SKM-1 (cell line): ENCODE measurements around the gene PTPRG.

Source experiments
- DNase-seq: peaks from one replicate; lab custom pipeline; 2025; ENCODE audit not compliant: unreplicated experiment; lab: John Stamatoyannopoulos, UW

Gene PTPRG

DNA sequence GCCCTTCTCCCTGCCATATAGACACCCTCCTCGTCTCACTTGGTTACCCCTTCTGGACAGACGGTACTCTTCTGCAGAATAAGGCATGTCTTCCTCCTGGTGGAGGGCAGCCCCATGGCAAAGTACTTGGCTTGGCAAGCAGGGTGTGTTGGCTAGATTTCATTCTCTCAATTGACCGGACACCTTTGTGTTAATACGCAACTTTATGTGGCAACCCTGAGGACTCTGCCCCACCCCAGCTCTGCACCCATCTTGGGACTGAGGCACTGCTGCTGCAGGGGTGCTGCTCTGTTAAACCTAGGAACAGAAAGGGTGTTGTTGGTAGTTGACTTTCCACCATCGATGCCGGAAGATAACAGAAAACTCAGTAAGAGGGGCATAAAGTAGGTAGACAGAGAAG, 55.2 kb downstream of the PTPRG start:
- DNase-seq = no peak

DNA sequence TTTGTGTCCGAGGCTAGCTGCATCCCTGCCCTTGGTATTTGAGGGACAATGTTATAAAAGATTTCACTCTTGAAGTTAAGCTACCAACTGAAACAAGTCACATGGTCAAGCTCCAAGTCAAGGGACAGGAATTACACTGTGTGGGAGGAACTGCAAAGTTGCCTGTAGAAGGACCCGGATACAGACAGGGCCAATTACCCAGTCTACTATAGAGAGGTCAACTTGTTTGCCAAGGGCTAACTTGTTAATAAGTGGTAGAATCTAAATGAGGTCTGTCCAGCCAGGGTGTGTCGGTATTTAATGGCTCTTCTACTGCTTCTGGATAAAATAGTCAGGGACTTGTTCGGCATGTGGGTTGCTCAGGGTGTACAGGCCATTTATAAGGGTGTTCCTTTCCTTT, 55.7 kb downstream of the PTPRG start:
- DNase-seq = no peak

DNA sequence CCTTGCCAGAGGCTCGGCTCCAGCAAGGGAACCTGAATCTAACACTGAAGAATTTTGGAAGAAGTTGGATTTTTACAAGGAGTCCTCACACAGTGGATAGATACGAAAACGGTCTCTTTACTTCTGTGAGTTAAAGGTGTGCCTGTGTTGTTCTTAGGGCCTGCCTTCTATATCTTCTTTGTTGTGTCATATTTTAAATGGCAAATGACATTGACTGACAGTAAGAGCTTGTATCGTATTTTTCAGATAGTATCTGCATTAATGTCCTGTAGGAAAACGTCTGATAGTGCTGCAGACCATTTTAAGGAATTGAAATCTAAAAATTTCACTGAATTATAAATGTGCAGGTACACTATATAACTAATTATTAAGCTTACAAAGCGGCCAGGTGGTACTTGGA, 56.3 kb downstream of the PTPRG start:
- no peak for DNase-seq

DNA sequence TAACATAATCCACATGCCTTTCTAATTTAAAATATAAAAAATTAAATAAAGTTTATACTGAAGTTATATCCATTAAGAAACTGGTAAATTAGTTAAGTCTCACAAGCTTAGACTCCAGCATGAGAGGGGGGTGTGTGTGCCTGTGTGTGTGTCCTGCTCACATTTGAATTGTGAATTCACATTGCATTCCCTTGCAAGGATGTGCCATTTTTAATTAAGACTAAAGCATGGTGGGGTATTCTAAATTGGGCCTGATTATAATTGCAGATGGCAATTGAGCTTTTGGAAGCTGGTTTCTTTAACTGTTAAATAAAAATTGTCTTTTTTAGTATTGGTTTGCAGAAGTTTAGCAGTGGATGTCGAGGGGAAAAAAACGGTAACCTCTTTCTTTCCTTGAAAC, 56.9 kb downstream of the PTPRG start:
- DNase-seq = no peak

DNA sequence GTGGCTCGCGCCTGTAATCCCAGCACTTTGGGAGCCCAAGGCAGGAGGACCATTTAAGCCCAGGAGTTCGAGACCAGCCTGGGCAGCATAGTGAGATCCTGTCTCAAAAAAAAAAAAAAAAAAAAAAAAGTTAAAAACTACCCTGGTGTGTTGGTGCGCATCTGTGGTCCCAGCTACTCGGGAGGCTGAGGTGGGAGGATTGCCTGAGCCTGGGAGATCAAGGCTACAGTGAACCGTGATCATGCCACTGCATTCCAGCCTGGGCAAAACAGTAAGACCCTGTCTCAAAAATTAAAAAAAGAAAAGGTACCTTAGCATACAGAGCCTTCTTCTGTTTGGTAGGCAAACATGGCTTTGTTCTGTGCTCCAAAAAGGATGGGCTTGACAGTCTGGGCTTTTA, 57.5 kb downstream of the PTPRG start:
- no peak for DNase-seq

DNA sequence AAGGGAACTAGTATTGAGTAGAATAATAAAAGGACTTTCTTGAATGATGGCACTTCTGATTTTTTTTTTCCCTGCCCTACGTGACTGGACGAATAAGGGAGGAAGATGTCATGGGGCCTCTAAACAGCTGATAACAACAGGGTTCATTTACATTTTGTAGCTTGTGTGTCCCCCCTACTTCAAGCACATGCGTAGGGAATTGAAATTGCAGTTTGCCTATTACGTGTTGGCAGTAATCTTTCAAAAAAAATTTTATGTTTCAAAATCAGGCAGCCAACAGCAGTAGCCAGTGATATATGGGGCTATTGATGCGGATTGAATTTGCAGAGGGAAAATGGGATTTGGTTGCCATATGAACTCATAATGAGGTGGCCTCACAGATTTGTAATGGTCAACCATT, 58.7 kb downstream of the PTPRG start:
- DNase-seq = no peak

DNA sequence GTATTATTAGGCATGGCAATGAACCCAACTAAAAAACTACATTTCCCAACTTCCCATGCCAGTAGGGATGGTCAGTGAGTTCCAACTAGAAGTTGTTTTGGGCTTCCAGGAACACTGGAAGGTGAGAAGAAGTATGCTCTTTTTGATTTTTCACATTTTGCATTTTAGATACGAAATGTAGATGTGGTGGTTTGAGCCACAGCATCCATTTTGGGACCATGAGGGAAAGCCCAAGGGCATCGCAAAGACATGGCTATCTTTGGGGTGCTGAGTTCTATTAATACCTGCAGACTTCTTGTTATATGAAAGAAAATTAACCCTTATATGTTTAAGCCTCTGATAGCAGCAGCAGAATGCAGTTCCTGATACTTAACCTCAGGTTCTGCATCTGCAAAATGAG, 62.9 kb downstream of the PTPRG start:
- DNase-seq = no peak

DNA sequence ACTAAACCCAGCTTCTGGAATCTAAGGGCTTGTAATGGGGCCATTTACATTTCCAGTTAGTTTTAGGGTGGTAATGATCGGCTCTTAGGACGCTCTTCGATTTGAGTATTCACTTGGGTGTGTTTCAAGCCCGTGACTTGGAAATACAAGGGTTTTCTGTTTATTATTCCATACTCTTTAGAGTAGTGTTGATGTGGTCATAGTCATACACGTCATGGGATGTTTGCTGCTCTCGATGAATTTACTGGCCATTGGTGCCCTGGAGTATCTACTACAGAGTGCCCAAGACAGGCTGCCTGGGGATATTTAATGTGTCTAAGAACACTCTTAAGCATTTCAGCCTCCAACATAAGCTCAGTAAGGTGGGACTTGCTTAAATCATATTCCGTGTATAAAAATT, 64.1 kb downstream of the PTPRG start:
- DNase-seq = no peak

DNA sequence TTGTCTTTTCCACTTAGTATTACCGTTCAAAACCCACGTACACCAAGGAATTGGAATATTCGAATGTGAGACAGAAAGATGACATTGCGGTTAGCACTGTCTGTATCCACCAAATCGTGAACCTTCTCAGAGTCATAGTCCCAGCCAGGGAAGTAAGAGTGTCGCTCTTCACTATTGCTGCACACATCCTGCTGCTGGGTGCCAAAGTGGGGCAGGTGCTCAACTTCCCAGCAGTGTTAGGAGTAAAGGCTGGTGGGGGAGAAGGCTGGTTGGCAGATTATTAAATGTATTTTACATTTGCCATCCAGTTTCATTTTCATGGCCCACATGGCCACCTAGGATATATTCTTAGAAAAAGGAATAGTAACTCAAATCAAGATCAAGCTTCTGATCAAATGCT, 65.1 kb downstream of the PTPRG start:
- DNase-seq = no peak

DNA sequence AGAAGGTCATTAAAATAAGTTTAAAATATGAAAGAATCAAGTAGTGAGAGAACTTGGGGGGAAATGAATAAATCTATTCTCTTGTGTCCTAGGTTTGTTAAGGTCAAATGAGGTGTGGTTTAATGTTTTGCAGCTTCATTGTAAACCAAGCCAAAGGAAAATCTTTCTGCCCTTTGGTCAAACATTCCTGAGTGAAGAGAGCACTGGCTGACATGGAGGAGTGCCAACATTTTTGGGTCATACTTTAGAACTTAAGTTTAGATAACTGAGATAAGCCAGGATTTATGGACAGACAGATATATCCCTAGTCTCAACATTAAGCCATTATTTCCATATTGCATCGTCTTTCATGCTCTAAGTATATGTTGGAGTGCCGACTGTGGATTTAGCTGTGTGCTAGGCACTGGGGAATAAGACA, 66.4 kb downstream of the PTPRG start:
- DNase-seq = no peak

DNA sequence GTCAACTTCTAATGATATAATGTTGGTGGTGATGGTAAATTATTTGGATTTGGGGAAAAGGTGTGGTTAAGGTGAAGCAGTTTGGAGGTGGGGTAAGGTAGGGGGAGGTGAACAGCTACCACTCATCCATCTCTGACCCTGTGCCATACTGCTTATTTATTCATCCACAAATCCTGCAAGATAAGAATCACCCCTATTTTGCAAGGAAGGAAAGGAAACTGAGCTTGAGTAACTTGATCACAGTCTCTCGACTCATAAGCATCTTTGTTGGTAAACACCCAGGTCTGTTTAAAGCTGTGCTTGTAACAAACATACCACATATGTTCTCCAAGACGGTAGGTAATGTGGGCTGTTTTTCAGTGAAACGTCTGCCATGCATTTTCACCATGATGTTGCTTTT, 67.3 kb downstream of the PTPRG start:
- DNase-seq = no peak

DNA sequence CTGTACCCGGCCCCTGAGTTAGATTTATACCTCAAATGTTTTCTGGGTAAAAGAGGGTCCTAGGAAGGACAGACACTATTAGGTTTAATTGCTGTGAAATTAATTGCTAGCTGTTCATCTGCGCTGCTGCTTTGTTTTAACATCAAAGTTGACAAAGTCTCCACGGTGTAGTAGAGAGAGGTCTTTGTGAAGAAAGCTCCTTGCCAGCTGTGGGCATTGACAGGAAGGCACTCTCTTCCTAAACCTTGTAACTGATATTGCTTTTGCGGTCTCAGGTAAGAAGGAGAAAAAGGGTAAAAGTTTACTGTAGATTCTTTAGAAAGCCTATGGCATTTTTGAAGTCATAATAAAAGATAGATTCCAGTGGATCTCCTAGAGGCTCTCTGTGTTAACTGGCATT, 68.1 kb downstream of the PTPRG start:
- DNase-seq = no peak

DNA sequence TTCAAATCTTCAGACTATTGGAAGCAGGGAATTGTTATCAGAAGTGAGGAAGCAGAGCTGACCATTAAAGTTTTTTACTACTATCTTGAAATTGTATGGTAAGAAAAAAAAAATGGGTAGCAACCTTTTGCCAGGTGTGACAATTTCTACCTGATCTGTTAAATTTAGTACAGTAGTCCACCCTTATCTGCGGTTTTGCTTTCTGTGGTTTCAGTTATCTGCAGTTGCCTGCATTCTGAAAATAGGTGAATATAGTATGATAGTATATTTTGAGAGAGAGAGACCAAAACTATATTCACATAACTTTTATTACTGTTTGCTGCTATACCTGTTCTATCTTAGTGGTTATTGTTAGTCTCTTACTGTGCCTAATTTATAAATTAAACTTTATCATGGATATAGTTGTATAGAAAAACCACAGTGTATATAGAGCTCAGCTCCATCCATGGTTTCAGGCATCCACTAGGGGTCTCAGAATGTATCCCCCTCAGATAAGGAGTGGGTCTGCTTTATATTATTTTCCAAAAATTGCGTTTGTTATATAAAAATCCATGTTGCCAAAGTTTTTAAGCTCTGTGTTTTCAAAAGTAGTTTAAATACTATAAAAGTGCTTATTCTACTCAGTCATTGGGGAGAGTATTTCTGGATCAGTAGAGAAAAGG, 69.9 kb downstream of the PTPRG start:
- DNase-seq = no peak

DNA sequence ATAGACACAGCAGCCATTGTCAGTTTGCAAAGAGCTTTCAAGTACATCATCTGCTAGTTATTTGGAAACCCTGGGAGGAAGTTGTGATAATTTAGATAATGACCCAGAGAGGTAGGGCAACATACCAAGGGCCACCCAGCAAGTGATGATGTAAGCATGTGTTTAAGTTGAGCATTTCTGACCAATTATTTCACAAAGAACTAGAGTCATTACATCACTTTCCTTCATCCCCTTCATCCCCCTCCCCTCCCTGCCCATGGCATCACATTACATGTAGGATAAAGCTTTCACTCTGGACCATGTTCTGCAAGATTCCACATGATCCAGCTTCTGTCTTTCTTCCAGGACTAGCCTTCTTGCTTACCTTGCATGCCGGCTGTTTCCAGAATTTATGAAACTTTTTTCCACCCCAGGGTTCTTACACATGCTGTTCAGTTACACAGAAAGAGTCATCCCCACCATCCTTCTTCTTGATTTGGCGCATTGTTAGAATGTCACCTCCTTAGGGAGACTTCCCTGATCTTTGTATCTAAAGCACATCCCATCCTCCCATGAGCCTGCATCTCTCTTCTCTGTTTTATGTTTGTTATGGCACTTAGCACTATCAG, 71.3 kb downstream of the PTPRG start:
- no peak for DNase-seq

DNA sequence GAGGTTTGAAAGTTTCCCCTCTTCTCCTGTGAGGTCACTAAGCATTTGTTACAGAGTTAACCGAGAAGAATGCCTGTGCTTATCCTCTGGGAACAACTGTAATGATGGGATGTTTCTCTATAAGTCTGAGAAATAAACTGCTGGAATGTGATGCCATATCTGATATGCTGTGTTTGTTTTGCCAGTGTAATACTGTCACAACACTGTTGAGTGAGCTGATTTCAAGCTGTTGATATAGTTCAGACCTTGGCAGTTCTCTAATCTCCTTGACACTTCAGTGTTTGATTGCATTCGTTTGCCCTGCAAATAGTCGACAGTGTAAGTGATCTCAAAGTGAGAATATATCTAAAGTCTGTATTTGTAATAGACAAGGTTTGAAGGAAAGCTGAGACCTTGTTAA, 73.3 kb downstream of the PTPRG start:
- DNase-seq = no peak

DNA sequence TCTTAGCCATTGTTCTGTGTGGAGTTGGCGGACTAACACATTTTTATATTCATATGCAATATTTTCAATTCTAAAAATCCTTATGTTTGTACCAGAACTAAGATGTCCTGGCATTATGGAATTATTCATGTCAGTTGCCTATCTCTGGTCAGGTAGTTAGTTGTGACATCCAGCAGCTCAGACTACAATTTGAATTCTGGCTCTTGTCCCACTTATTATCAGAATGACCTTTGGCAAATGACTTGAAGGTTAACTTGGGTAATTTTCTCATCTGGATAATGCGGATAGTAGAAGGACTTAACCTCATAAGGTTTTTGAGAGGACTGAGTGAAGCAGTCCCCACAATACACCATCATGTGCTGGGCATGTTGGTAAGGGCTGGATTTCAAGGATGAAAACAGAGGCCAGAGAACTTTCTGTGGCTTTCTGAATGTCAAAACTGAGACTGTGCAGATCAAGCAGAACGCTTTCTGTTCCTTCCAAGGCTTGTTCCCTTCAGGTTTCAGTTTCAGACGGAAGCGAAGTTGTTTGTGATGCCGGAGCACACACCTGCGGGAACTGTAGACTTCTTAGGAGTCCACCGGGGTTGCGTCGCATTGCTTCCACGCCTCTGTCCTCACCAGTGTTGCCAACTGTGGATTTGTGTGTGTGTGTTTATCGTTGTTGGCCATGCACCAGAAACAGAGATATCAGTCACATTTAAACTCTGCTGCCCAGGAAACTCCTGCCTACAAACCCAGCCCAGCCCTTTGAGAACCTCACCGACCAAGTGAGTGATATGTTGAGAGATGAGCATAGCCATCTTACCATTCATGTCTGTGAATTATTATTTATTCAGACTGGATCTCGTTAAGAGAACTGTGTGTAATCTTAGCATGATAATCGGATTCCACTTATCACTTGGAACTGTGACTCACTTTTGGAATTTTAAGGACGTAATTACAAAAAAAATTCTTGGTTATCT, 76.0 kb downstream of the PTPRG start:
- no peak for DNase-seq

DNA sequence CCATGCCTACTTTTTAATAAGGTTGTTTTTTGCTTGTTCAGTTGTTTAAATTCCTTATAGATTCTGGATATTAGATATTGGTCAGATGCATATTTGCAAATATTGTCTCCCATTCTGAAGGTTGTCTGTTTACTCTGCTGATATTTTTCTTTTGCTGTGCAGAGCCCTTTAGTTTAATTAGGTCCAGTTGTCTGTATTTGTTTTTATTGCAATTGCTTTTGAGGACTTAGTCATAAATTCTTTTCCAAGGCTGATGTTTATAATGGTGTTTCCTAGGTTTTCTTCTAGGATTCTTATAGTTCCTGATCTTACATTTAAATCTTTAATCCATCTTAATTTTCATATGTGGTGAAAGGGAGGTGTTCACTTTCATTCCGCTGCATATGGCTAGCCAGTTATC, 77.4 kb downstream of the PTPRG start:
- no peak for DNase-seq

DNA sequence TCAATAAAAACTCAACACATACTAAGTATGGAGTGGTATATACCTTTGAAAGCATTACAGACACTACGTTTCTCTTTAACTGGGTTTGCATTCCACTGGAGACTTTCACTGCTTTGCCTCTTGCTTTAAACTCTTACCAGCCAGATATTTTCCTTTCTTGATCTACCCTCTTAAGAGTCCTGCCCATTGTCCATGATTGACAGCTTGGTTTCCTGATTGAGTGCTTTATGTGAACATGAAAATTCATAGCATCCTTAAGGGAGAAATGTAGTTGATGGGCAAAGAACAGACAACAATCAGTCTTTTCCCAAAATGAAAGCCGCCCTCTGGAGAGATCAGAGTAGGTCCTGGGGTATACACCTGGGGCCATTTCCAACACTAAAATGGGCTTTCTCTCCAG, 78.6 kb downstream of the PTPRG start:
- DNase-seq = no peak

DNA sequence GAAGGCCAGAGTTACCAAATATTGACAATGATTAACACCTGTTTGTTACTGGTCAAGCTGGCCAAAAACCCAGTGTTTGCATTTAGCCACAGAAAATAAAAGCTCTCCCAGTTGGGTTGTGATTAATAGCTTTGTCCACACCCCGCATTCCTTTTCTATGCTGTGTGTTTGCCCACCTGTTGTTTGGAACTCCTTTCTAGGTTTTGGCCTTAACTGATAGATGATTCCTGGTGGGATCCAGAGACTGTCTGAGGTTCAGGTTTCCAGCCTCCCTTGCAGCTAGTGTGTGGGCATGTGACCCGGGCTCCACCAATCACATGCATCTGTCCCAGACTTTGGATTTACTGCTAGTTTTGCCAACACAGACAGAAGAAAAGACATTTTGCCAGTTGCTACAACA, 83.8 kb downstream of the PTPRG start:
- DNase-seq = no peak

DNA sequence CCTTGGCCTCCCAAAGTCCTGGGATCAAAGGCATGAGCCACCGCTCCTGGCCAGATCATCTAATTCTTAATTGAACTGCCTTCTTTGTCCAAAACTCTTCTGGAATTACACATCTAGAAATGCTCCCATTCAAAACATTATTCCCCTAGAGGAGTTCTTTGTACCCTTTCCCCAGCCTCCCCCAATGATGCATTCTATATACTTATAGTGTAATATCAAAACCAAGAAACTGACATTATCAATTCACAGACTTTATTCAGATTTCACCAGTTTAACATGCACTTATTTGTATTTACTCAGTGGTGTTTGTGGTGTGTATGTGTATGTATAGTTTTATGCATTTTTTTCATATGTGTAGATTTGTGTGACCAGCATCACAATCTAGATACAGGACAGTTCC, 85.0 kb downstream of the PTPRG start:
- no peak for DNase-seq

DNA sequence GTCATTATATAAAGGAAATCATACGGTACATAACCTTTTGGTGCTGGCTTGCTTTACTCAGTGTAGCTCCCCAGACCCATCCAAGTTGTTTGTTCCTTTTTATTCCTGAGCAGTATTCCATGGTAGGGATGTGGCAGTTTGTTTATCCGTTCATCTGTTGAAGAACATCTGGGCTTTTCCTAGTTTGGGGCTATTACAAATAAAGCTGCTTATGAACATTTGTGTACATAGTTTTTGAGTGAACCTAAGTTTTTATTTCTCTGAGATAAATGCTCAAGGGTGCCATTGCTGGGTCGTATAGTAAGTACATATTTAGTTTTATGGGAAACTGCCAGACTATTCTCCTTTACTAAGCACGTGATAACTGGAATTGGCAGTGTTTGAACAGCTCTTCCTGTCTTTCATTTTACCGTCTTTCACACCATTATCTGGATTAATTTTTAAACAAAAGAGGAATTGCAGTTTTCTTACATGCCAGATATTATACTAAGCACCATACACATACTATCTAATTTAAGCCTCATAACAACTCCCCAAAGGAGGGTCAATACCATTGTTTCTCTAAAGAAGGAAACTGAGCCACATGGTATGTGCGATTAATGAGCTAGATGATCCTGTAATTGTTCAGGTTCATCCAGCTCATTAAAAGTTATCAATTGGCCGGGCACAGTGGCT, 85.6 kb downstream of the PTPRG start:
- DNase-seq = no peak

DNA sequence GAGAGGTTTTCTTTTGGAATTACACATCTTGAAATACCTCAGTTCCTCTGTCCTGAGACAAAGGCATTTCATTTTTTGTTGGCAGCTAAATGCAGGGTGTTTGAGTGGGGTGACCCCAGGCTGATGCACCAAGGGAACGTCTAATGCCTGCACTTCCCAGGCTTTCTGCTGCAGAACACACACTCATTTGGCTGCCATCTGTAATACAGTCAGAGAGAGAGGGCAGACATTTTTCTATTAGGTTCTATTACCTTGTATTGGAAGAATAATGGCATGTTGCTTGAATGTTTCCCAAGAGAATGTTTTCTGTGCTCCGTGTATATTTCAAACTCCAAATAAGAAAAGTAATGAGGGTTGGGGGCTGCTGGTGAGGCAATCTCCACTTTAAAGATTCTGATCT, 87.1 kb downstream of the PTPRG start:
- DNase-seq = no peak
